NCI-H1048 (cell line): Measurements from ENCODE around the gene MPLKIP.
"Not testable (repeated sequence)": the region's sequence is repeated elsewhere in the genome, so short reads cannot be mapped to it uniquely, and the experiment has no call there.

ENCODE experiments used
- DNase-seq: peaks from one replicate; lab custom pipeline; 2025; lab: John Stamatoyannopoulos, UW

MPLKIP gene

DNA sequence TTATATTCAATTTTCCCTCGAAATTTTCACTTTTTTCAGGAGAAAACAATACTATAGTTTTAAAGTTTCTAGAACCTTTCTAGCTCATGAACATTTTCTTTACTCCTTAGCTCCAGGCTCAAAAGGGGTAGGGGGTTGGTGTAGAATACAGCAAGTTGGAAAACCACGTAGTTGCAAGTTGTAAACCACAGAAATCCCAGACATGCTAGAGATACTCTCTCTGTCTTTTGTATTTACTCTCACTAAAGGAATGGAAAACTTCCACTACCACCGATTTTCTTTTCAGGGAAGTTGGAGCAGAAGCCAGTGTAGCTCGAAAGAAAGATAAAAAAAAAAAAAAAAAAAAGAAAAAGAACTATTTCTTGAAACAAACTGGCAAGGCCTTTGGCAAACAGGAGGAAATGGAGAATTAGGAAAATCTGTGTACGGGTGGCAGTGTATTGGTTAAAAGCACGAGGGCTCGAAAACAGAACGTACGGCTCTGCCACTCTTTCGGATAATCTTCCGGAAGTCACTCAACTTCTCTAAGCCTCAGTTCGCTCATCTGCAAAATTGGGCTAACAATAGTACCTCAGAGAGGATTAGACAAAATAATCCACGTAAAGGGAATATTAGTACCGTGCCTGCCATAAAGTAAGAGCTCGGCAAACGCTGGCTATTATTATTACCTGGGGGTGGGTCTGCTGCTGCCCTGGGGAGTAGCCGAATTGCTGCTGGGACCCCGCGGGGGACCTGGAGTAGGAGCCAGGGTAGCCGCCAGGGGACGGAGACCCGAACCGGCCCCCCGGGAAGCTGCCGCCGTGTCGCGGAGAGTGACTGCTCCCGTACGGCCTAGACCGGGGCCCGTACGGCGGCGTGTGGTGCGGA lies 628 bp downstream of the MPLKIP start:
- no peak for DNase-seq

- DNase-seq = no peak
Observed at GRCh38 chr7:40122940-40123254, 11.5 kb downstream of the MPLKIP start.

- DNase-seq = not testable (repeated sequence)
Observed at GRCh38 chr7:40122100-40122939, 12.1 kb downstream of the MPLKIP start.

- no peak for DNase-seq
Observed at GRCh38 chr7:40120020-40120419, 14.4 kb downstream of the MPLKIP start.

GRCh38 chr7:40118201-40118600 lies 16.2 kb downstream of the MPLKIP start:
- DNase-seq = not testable (repeated sequence)

GRCh38 chr7:40117199-40117598 lies 17.2 kb downstream of the MPLKIP start:
- DNase-seq = not testable (repeated sequence)

GRCh38 chr7:40115936-40116335 lies 18.5 kb downstream of the MPLKIP start:
- DNase-seq = no peak

- DNase-seq = no peak
Observed at GRCh38 chr7:40105879-40106473, 28.4 kb downstream of the MPLKIP start.

DNA sequence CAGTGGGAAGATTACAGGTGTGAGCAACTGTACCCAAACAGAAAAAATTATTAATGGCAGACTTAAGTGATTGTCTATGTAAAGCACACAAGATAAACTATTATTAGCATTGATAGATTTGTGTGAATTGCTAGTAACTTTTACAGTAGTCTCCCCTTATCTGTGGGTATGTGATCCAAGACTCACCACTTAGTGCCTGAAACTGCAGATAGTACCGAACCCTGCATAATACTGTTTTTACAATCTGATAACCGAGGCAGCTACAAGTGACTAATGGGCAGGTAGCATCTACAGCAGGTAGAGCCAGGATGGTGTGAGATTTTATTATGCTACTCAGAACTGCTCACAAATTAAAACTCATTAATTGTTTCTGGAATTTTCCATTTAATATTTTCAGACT lies 31.5 kb downstream of the MPLKIP start:
- no peak for DNase-seq

GRCh38 chr7:40101201-40101600 lies 33.2 kb downstream of the MPLKIP start:
- DNase-seq = no peak

DNA sequence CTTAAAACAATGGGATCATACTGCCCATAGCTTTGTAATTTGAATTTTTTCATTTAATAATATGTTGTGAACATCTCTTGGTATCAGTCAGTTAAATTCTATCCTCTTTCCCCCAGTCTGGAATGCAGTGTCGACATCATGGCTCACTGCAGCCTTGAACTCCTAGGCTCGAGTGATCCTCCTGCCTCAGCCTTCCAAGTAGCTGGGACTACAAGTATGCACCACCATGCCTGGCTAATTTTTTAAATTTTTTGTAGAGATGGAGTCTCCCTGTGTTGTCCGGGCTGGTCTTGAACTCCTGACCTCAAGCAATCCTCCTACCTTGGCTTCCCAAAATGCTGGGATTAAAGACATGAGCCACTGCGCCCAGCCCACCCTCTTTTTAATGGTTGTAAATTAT lies 34.6 kb downstream of the MPLKIP start:
- no peak for DNase-seq

GRCh38 chr7:40098810-40099209 lies 35.6 kb downstream of the MPLKIP start:
- DNase-seq = no peak

- no peak for DNase-seq
Observed at GRCh38 chr7:40097728-40098127, 36.7 kb downstream of the MPLKIP start.

DNA sequence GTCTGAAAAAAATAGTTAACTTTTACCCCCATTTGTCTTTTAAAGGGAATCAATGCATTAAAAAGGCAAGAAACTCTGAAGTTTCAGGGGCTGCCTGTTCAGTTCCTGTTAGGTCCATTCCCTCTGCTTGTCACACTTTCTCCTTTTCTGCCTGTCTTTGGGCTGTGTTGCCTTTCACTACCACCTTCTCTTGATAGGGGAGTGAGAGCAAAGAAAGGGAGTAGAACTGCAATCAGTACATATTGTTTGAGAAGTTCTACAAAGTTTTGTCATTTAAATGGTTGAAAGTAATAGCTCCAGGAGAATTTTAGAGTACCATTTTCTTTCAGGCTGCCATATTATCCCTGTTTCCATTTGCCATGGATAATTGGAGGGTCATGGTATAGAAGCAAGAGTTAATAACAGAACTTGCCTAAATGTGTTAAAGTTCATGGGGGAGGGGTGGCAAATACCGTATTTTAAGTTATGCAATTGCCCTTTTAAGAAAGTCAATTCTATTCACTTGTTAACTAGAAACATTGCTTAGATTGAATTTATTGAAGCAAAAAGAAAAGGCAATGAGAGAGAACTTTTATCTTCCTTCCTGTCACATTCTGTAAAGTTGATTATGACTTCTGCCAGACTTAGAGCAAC lies 38.6 kb downstream of the MPLKIP start:
- DNase-seq = no peak

DNA sequence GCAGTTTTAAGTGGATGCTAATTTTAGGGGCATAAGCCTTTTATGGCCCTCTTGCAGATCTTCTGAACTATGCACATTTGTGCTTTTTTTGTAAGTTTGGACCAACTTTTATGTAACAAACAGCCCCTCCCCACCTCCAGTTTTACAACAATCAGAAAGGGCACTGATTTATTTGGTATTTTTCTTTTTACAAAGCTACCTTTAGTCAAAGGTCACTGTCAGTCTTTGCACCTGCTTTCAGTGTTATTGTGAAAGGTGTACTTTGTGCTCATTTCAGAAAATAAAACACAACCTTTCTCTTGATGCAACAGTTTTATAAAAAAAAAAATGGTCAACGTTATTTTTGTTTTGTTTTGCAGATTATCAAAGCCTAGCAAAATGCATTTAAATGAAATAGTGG lies 39.2 kb downstream of the MPLKIP start:
- no peak for DNase-seq

DNA sequence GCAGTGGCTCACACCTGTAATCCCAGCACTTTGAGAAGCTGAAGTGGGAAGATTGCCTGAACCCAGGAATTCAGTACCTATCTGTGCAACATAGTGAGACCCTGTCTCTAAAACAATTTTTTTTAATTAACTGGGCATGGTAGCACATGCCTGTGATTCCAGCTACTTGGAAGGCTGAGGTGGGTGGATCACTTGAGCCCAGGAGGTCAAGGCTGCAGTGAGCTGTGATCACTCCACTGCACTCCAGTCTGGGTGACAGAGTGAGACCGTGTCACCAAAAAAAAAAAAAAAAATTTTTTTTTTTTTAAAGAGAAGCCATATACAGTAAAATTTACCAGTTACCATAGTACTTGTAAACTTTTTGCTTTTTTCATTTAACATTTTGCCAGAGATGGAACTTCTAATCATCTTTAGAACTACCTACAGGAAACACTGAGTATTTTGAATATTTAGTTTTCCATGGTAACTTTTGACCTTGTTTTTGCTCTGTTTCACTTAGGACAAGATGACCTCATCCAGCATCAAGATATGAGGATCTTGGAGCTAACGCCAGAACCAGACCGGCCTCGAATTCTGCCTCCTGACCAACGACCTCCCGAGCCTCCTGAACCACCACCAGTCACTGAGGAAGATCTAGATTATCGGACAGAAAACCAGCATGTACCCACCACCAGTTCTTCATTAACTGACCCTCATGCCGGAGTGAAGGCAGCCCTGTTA lies 40.6 kb downstream of the MPLKIP start:
- DNase-seq = no peak

- DNase-seq = no peak
Observed at GRCh38 chr7:40092182-40092581, 42.2 kb downstream of the MPLKIP start.

DNA sequence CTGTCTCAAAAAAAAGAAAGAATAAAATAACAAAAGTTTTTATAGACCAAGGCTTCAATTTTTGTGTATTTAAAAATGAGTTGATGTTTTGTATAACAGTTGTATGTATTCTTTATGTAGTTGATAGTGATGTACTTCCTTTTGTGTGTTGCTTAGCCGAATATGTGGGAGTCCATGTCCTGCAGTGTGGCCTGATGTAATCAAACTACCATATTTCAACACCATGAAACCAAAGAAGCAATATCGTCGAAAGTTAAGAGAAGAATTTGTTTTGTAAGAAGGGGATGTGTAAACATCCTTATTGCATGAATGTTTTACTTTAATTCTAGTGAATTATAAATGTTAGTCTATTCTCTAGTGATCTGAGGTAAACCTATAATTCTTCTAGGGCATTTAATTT lies 56.6 kb downstream of the MPLKIP start:
- no peak for DNase-seq
